Neuronal stem cell (in vitro differentiated cells): ENCODE data around the gene ADCK1.

Experiments
- DNase-seq: peaks from one replicate; pipeline ENCODE4 v3.0.0-alpha.2; 2013; ENCODE audit warnings: low spot score
- H2AFZ ChIP-seq: one replicate; pipeline ENCODE4 v1.6.1; 2013; ENCODE audit warnings: mild to moderate bottlenecking, low read length, inconsistent platforms
- H2AK5ac ChIP-seq: 2 replicates; pipeline ENCODE4 v1.6.1; 2013; ENCODE audit warnings: low read depth, mild to moderate bottlenecking, inconsistent platforms, low read length, moderate library complexity, mixed read lengths
- H2BK120ac ChIP-seq: 2 replicates; pipeline ENCODE4 v1.6.1; 2013; ENCODE audit warnings: low read depth, mild to moderate bottlenecking, inconsistent platforms, low read length, moderate library complexity, mixed read lengths
- H2BK12ac ChIP-seq: one replicate; pipeline ENCODE4 v1.6.1; 2013; ENCODE audit warnings: low read length, inconsistent platforms
- H2BK15ac ChIP-seq: 2 replicates; pipeline ENCODE4 v1.6.1; 2013; ENCODE audit warnings: mild to moderate bottlenecking, low read length, inconsistent platforms, mixed read lengths
- H2BK5ac ChIP-seq: one replicate; pipeline ENCODE4 v1.6.1; 2013; ENCODE audit warnings: inconsistent platforms, mild to moderate bottlenecking, low read length, moderate library complexity
- H3K14ac ChIP-seq: one replicate; pipeline ENCODE4 v1.6.1; 2013; ENCODE audit warnings: low read length, inconsistent platforms
- H3K18ac ChIP-seq: 2 replicates; pipeline ENCODE4 v1.6.1; 2013; ENCODE audit warnings: low read length, inconsistent platforms
- H3K23ac ChIP-seq: 2 replicates; pipeline ENCODE4 v1.6.1; 2013; ENCODE audit warnings: low read depth, mild to moderate bottlenecking, mixed read lengths, low read length, inconsistent platforms; ENCODE audit not compliant: poor library complexity
- H3K27ac ChIP-seq: replicated peaks from 3 replicates; pipeline ENCODE4 v1.5.1; 2013; ENCODE audit warnings: low read length, inconsistent platforms
- H3K27me3 ChIP-seq, 3 experiments: 2 replicates each; pipeline ENCODE4 v1.6.1; 2013; ENCODE audit warnings: low read length in 3 of 3, mild to moderate bottlenecking in 2 of 3, inconsistent platforms in 1 of 3, low read depth in 1 of 3, mixed read lengths in 1 of 3, moderate library complexity in 1 of 3; ENCODE audit not compliant: control insufficient read depth in 3 of 3, insufficient read depth in 3 of 3
- H3K36me3 ChIP-seq, 2 donors: replicated peaks in 1 of 2; 2 replicates each; pipeline ENCODE4 v1.6.1; 2013; ENCODE audit warnings: low read length in 2 of 2; ENCODE audit not compliant: control insufficient read depth in 2 of 2, insufficient read depth in 2 of 2
- H3K4ac ChIP-seq: 2 replicates; pipeline ENCODE4 v1.6.1; 2013; ENCODE audit warnings: inconsistent platforms, mild to moderate bottlenecking, low read length, moderate library complexity
- H3K4me1 ChIP-seq, 2 donors: 1 replicate in 1 of 2; 2 replicates in 1 of 2; pipeline ENCODE4 v1.6.1; 2013; ENCODE audit warnings: low read length in 2 of 2, low read depth in 1 of 2; ENCODE audit not compliant: control insufficient read depth in 2 of 2, insufficient read depth in 1 of 2
- H3K4me2 ChIP-seq: one replicate; pipeline ENCODE4 v1.6.1; 2013; ENCODE audit warnings: mild to moderate bottlenecking, low read length, inconsistent platforms; ENCODE audit not compliant: insufficient read depth, poor library complexity, severe bottlenecking
- H3K4me3 ChIP-seq, 2 donors: 2 replicates each; pipeline ENCODE4 v1.5.1; 2013; ENCODE audit warnings: low read length in 2 of 2, mild to moderate bottlenecking in 2 of 2, inconsistent platforms in 1 of 2, moderate library complexity in 1 of 2
- H3K79me1 ChIP-seq: one replicate; pipeline ENCODE4 v1.6.1; 2013; ENCODE audit warnings: low read depth, mild to moderate bottlenecking, inconsistent platforms, low read length, moderate library complexity
- H3K9ac ChIP-seq: one replicate; pipeline ENCODE4 v1.6.1; 2013; ENCODE audit warnings: mild to moderate bottlenecking, low read depth, low read length, inconsistent platforms; ENCODE audit not compliant: poor library complexity
- H3K9me3 ChIP-seq, 2 donors: replicated peaks in 1 of 2; 2 replicates each; pipeline versions ENCODE3 to v1.6.1; 2013; ENCODE audit warnings: low read length in 2 of 2, mild to moderate bottlenecking in 2 of 2, inconsistent platforms in 1 of 2, low read depth in 1 of 2, mixed read lengths in 1 of 2, moderate library complexity in 1 of 2; ENCODE audit not compliant: control insufficient read depth in 2 of 2, insufficient read depth in 1 of 2
- H4K8ac ChIP-seq: one replicate; pipeline ENCODE4 v1.6.1; 2013; ENCODE audit warnings: low read depth, mild to moderate bottlenecking, inconsistent platforms, low read length, moderate library complexity
- H4K91ac ChIP-seq: one replicate; pipeline ENCODE4 v1.6.1; 2013; ENCODE audit warnings: low read length, low read depth, mild to moderate bottlenecking, inconsistent platforms; ENCODE audit not compliant: poor library complexity
- WGBS, 2 donors: extraction: QIAGEN DNeasy Blood & Tissue Kit; methylation state at CpG; one replicate each; pipeline ENCODE4 v1.1.7; 2013; ENCODE audit warnings: missing lambda C conversion rate in 2 of 2, mixed read lengths in 1 of 2; ENCODE audit not compliant: insufficient read length in 2 of 2, insufficient replicate concordance in 1 of 2; ENCODE audit errors: extremely low coverage in 2 of 2; 5-methylcytosine and 5-hydroxymethylcytosine counted together

The ADCK1 gene

GRCh38 chr14:77970646-77971045 lies 170.7 kb downstream of the ADCK1 start:
- H2BK15ac ChIP-seq, result no peak overlapping the region
- H3K4ac ChIP-seq, result no peak overlapping the region
- WGBS, 2 donors, result no CpG with 5 or more reads among the region's 3 CpGs
- no peak for DNase-seq
- no peaks in the 10 kb centered on the region for H3K79me1 ChIP-seq
- H3K27me3 ChIP-seq, result peaks cover 0 to 24% (median 8%) of the 10 kb centered on the region in 3 experiments
- H3K4me2 ChIP-seq, result no peak overlapping the region
- no peak overlapping the region for H3K23ac ChIP-seq
- H3K36me3 ChIP-seq, result no peaks in the 10 kb centered on the region
- H2AFZ ChIP-seq, result no peak overlapping the region
- H2BK5ac ChIP-seq, result no peak overlapping the region
- H3K9me3 ChIP-seq, result no peaks in the 10 kb centered on the region
- no peak overlapping the region for H3K14ac ChIP-seq
- H4K91ac ChIP-seq, result no peak overlapping the region
- H2BK12ac ChIP-seq, result no peak overlapping the region
- no peak overlapping the region for H4K8ac ChIP-seq
- H2AK5ac ChIP-seq, result no peak overlapping the region
- no peak overlapping the region for H3K9ac ChIP-seq
- no peak overlapping the region for H3K18ac ChIP-seq
- no peak overlapping the region for H3K4me3 ChIP-seq
- H2BK120ac ChIP-seq, result no peak overlapping the region
- H3K27ac ChIP-seq, result no peak overlapping the region
- H3K4me1 ChIP-seq, result no peaks in the 10 kb centered on the region

DNA sequence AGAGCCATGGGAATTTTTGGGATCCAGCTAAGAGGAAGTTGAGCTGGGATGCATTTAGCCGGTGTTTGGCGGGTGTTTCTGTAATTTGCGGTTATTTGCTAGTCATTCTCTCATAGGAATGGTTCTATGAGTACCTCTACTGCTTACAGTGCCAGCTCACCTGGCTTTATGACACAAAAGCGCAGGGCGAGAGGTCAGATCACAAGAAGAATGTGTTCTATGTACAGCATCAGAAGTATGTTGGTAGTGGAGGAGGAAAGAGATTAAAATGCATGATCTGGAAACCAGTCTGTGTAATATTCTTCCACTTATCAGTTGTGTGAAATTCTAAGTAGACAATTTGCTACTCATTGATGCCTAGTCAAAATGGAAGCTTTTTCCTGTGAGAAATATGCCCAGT lies 173.3 kb downstream of the ADCK1 start:
- WGBS, 2 donors, result no CpG with 5 or more reads among the region's 5 CpGs
- no peak overlapping the region for H4K91ac ChIP-seq
- no peak overlapping the region for H3K23ac ChIP-seq
- H3K14ac ChIP-seq, result no peak overlapping the region
- H3K9me3 ChIP-seq, result no peaks in the 10 kb centered on the region
- no peak overlapping the region for H3K4me2 ChIP-seq
- H3K4me3 ChIP-seq, result no peak overlapping the region
- no peaks in the 10 kb centered on the region for H3K79me1 ChIP-seq
- H2BK12ac ChIP-seq, result no peak overlapping the region
- no peak overlapping the region for H3K18ac ChIP-seq
- H4K8ac ChIP-seq, result no peak overlapping the region
- H3K9ac ChIP-seq, result no peak overlapping the region
- no peaks in the 10 kb centered on the region for H3K4me1 ChIP-seq
- no peak overlapping the region for H2AFZ ChIP-seq
- H2BK15ac ChIP-seq, result no peak overlapping the region
- H3K36me3 ChIP-seq, result no peaks in the 10 kb centered on the region
- peaks cover 0 to 9% (median 0%) of the 10 kb centered on the region in 3 experiments for H3K27me3 ChIP-seq
- H2AK5ac ChIP-seq, result no peak overlapping the region
- H2BK120ac ChIP-seq, result no peak overlapping the region
- no peak overlapping the region for H3K27ac ChIP-seq
- no peak overlapping the region for H2BK5ac ChIP-seq
- H3K4ac ChIP-seq, result no peak overlapping the region
- DNase-seq, result no peak

- H2BK12ac ChIP-seq, result no peak overlapping the region
- no peak overlapping the region for H3K18ac ChIP-seq
- no peak overlapping the region for H3K4ac ChIP-seq
- H3K36me3 ChIP-seq, result no peaks in the 10 kb centered on the region
- H2BK120ac ChIP-seq, result no peak overlapping the region
- no peak overlapping the region for H2BK5ac ChIP-seq
- H3K4me3 ChIP-seq, result no peak overlapping the region
- no peaks in the 10 kb centered on the region for H3K9me3 ChIP-seq
- no peak overlapping the region for H3K4me2 ChIP-seq
- H3K9ac ChIP-seq, result no peak overlapping the region
- no peak overlapping the region for H4K91ac ChIP-seq
- peaks cover 0 to 28% (median 3%) of the 10 kb centered on the region in 3 experiments for H3K27me3 ChIP-seq
- H3K23ac ChIP-seq, result no peak overlapping the region
- no peak overlapping the region for H2AFZ ChIP-seq
- no peak for DNase-seq
- no peaks in the 10 kb centered on the region for H3K4me1 ChIP-seq
- no peak overlapping the region for H2AK5ac ChIP-seq
- no peak overlapping the region for H4K8ac ChIP-seq
- WGBS, 2 donors, result no CpG with 5 or more reads among the region's 2 CpGs
- no peak overlapping the region for H3K27ac ChIP-seq
- no peak overlapping the region for H2BK15ac ChIP-seq
- H3K79me1 ChIP-seq, result no peaks in the 10 kb centered on the region
- no peak overlapping the region for H3K14ac ChIP-seq
Measured at GRCh38 chr14:77976591-77976990, 176.7 kb downstream of the ADCK1 start.

GRCh38 chr14:77979171-77979570 lies 179.3 kb downstream of the ADCK1 start:
- H3K23ac ChIP-seq, result no peak overlapping the region
- H3K4me2 ChIP-seq, result no peak overlapping the region
- peaks cover 0 to 35% (median 3%) of the 10 kb centered on the region in 3 experiments for H3K27me3 ChIP-seq
- no peak overlapping the region for H3K4me3 ChIP-seq
- H4K8ac ChIP-seq, result no peak overlapping the region
- H3K14ac ChIP-seq, result no peak overlapping the region
- no peak overlapping the region for H3K27ac ChIP-seq
- H3K9ac ChIP-seq, result no peak overlapping the region
- no peak overlapping the region for H4K91ac ChIP-seq
- no peaks in the 10 kb centered on the region for H3K36me3 ChIP-seq
- no peak overlapping the region for H2BK5ac ChIP-seq
- no peaks in the 10 kb centered on the region for H3K79me1 ChIP-seq
- no peak for DNase-seq
- H3K9me3 ChIP-seq, result no peaks in the 10 kb centered on the region
- H3K4ac ChIP-seq, result no peak overlapping the region
- H2BK120ac ChIP-seq, result no peak overlapping the region
- H3K18ac ChIP-seq, result no peak overlapping the region
- no peak overlapping the region for H2BK12ac ChIP-seq
- no peak overlapping the region for H2AFZ ChIP-seq
- WGBS, 2 donors, result no CpG with 5 or more reads among the region's 6 CpGs
- no peaks in the 10 kb centered on the region for H3K4me1 ChIP-seq
- H2BK15ac ChIP-seq, result no peak overlapping the region
- H2AK5ac ChIP-seq, result no peak overlapping the region
